SHP77 (cell line): ENCODE measurements around the gene CACNG3.
"Not testable (repeated sequence)": the region's sequence is repeated elsewhere in the genome, so short reads cannot be mapped to it uniquely, and the experiment has no call there.

Source experiments
- DNase-seq, 2 experiments: peaks; one replicate each; lab custom pipeline; 2025; lab: John Stamatoyannopoulos, UW

Gene CACNG3

GRCh38 chr16:24255456-24256371, at the start of gene CACNG3:
Gene CACNG3, plus strand, starts transcription at chr16:24256335. Its CDS starts 420 bp downstream, at chr16:24256755.
- no peak for DNase-seq

- DNase-seq: no peak
Observed at GRCh38 chr16:24206926-24207325, 49.2 kb upstream of the CACNG3 start.

- DNase-seq: no peak
Observed at GRCh38 chr16:24208710-24209109, 47.4 kb upstream of the CACNG3 start.

GRCh38 chr16:24214992-24215391, 41.1 kb upstream of the CACNG3 start:
- DNase-seq: no peak

GRCh38 chr16:24216961-24217360, 39.2 kb upstream of the CACNG3 start:
- no peak for DNase-seq

GRCh38 chr16:24217461-24217860, 38.7 kb upstream of the CACNG3 start:
- no peak for DNase-seq

GRCh38 chr16:24218299-24218698, 37.8 kb upstream of the CACNG3 start:
- DNase-seq: no peak

- DNase-seq: no peak
Observed at GRCh38 chr16:24221219-24221618, 34.9 kb upstream of the CACNG3 start.

GRCh38 chr16:24228514-24228913, 27.6 kb upstream of the CACNG3 start:
- DNase-seq: no peak

- no peak for DNase-seq
Observed at GRCh38 chr16:24232936-24233335, 23.2 kb upstream of the CACNG3 start.

GRCh38 chr16:24234737-24235136, 21.4 kb upstream of the CACNG3 start:
- DNase-seq: no peak

GRCh38 chr16:24235806-24236205, 20.3 kb upstream of the CACNG3 start:
- no peak for DNase-seq

- not testable (repeated sequence) for DNase-seq
Observed at GRCh38 chr16:24238846-24239245, 17.3 kb upstream of the CACNG3 start.

GRCh38 chr16:24246911-24247607, 9.1 kb upstream of the CACNG3 start:
- no peak for DNase-seq

- DNase-seq: peak; percentile 7 to 14
Observed at GRCh38 chr16:24253192-24253591, 2.9 kb upstream of the CACNG3 start.

- no peak for DNase-seq
Observed at GRCh38 chr16:24257958-24258357, 1.8 kb downstream of the CACNG3 start.

GRCh38 chr16:24258791-24259190, 2.7 kb downstream of the CACNG3 start:
- DNase-seq: no peak

- DNase-seq: no peak
Observed at GRCh38 chr16:24262816-24263215, 6.7 kb downstream of the CACNG3 start.

- no peak for DNase-seq
Observed at GRCh38 chr16:24270721-24271442, 14.7 kb downstream of the CACNG3 start.

GRCh38 chr16:24272379-24272778, 16.2 kb downstream of the CACNG3 start:
- no peak for DNase-seq

GRCh38 chr16:24273508-24274182, 17.5 kb downstream of the CACNG3 start:
- DNase-seq: no peak

- DNase-seq: no peak
Observed at GRCh38 chr16:24275413-24275812, 19.3 kb downstream of the CACNG3 start.
